H4 (cell line): Measurements from ENCODE around the gene ABHD2. TPM values are rescaled to one million over a fixed set of nuclear protein-coding genes. Genes with fewer than 3 reads are reported as not detected.
"Not testable (repeated sequence)": the region's sequence is repeated elsewhere in the genome, so short reads cannot be mapped to it uniquely, and the experiment has no call there.

Source experiments
- DNase-seq: peaks from one replicate; pipeline ENCODE4 v3.0.0-alpha.2; 2015; ENCODE audit warnings: low spot score
- total RNA-seq: library from RNA; depleted of rRNA; stranded (reverse); fragments of >200 nt; shearing (Covaris generic); gene quantifications from 2 replicates; pipeline ENCODE4 v1.2.3, GENCODE V29; 2014

Gene ABHD2
- total RNA-seq, 1 experiment from 2014 or later: 19.0 TPM

DNA sequence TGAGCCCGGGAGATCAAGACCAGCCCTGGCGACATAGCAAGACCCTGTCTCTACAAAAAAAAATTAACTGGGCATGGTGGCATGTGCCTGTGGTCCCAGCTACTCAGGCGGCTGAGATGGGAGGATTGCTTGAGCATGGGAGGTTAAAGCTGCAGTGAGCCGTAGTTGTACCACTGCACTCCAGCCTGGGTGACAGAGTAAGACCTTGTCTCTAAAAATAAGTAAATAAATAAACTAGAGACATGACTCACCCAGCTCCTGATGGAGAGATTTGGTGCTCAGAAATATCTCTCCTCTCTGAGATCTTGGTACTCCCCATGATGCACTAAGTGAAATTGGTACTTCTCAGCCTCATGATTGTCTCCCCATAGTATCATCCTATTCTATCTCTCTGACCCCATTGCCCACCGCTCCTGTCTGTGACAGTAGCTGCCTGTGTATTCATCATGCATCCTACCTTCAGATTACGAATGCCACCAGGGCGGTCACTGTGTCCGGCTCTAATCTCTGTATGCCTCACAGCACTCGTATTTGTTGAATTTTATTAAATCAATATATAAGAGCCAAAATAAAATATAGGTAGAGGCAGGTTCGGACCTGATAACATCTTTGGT, 50.9 kb downstream of the ABHD2 start:
- peak; percentile 23 for DNase-seq

DNA sequence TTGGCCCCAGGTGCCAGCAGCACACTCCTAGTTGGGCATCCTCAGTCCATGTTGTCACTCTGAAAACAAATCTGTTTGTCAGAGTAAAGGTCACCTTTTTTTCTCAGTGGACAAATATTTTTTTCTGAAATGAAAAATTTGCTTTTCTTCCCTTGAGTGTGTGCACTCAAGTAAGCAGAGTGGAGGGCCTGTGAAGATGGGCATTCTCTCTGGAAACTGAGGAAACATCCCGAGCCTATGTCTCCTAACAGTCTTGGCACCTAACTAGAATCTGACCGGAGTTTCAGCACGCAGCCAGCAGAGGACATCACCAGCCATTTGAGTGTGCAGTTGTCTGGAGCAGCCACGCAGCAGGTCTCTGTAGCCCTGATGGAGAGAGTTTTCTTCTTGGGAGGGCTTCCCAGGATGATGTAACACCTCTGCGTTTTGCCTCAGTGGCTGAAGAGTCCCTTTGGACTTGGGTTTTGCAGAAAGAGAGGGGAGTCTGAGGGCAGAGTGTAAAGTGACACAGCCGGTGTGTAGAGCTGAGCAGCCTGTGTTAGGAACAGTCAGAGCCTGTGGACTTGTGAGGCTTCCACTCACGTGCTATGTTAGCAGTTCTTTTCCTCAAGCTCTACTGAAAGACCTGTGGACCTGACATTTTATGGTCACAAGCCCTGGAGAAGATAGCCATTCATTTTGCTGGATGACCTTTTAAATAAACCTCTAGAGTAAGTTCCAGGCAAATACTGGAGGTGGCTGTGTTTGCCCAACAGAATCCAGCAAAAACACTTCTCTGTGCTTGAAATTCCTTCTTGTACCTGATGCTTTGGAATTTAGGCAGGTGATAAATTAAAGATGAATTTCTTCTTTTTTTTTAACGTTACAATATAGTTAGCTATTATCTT, 51.6 kb downstream of the ABHD2 start:
- no peak for DNase-seq

DNA sequence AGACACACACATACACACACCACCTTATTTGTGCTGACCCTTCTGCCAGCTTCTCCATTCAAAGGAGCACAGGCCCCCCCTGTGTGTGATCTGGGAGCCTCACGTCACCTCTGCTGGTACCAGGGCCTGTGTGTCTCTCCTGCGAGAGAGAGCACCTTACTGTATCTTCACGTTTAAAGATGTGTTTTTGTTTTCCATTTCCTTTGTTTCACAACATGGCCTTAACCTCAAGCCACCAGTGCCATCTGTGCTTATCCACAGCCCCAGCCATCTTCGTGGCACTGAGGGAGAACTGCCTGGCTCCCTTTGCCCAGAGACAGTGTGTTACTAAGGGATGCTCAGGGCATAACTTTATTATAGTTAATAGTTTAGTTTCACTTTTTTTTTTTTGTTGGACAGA, 52.3 kb downstream of the ABHD2 start:
- no peak for DNase-seq

DNA sequence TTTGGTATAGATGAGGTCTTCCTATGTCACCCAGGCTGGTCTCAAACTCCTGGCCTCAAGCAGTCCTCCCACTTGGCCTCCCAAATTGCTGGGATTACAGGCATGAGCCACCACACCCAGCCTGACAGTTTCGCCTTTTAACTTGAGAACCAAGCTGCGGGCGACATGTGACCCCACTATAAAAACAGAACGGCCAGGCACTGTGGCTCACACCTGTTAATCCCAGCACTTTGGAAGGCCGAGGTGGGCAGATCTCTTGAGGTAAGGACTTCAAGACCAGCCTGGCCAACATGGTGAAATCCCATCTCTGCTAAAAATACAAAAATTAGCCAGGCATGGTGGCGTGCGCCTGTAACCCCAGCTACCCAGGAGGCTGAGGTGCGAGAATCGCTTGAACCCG, 52.9 kb downstream of the ABHD2 start:
- not testable (repeated sequence) for DNase-seq

DNA sequence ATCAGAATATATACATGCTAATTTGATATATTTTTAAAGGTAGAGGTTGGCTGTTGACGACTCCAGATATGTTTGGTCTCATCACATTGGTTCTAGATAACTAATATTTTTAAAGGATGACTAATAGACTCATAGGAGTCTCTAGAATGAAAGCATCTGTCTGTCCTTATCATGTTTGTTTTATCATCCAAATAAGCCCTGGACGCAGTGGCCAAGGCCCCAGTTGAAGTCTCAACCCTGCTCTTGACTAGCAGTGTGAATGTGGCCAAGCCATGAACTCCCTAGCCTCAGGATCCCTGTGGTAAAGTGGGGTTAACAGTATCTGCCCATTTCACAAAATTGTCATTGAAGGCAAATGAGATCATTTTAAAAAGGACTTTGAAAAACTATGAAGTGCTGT, 53.6 kb downstream of the ABHD2 start:
- DNase-seq: no peak

DNA sequence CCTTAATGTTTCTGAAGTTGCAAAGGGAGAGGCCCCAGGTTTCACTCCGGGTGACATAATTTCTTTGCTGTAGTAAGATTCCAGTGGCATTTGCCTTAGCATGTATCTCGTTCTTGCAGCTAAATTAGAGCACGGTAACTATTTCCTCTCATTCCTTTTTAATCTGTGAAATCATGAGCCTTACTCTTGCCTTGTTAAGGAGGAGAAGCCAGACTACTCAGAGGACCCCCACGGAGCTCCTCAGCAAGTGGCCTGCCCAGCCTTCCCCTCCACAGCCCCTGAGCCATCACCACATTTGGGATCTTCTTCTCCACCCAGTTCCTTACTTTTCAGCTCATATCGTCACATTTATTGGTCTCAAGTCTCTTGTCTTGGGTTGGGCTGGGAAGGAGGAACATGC, 54.2 kb downstream of the ABHD2 start:
- DNase-seq: no peak

DNA sequence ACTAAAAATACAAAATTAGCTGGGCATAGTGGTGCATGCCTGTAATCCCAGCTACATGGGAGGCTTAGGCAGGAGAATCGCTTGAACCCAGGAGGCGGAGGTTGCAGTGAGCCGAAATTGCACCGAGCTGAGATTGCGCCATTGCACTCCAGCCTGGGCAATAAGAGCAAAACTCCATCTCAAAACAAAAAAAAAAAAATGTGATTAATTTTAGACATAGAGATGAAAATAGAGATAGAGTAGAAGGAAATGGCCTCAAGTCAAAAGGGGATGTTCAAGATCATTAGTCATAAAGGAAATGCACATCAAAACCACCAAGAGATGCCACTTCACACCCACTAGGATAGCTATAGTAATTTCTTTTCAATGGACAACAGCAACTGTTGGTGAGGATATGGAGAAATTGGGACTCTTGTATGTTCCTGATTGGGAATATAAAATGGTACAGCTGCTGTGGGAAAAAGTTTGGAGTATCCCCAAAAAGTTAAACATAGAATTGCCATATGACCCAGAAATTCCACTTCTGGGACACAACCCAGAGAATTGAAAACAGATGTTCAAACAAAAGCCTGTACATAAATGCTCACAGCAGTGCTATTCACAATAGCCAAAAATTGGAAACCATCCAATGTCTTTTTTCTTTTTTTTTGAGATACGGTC, 55.4 kb downstream of the ABHD2 start:
- peak; percentile 54 for DNase-seq

DNA sequence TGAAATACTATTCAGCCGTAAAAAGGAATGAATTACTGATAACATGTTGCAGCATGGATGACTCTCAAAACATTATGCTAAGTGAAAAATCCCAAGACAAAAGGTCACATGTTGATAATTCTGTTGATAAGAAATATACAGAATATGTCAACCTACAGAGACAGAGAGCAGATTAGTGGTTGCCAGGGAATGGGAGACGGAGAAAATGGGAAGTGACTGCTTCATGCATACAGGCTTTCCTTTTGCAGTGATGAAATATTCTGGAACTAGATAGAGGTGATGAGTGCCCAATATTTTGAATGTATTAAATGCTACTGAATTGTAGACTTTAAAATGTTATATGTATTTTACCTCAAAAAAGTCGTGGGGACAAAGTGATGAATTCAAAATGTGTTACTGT, 56.2 kb downstream of the ABHD2 start:
- DNase-seq: no peak

DNA sequence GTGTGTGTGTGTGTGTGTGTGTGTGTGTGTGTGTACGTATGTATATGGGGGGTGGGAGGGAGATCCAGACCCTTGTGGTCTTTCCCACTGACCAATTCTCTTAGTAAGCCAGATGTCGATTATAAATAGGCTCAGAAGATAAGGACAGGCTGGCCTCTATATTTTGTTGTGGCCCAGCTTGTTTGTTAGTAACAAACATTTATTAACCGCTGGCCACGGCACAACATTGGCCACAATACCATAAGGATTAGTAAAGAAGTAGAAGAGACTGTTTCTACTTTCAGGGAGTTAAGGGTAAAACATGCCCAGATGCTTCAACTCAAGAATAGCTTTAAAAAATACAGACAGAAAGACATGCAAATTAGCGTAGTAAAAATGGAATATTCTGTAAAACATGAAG, 58.1 kb downstream of the ABHD2 start:
- no peak for DNase-seq

DNA sequence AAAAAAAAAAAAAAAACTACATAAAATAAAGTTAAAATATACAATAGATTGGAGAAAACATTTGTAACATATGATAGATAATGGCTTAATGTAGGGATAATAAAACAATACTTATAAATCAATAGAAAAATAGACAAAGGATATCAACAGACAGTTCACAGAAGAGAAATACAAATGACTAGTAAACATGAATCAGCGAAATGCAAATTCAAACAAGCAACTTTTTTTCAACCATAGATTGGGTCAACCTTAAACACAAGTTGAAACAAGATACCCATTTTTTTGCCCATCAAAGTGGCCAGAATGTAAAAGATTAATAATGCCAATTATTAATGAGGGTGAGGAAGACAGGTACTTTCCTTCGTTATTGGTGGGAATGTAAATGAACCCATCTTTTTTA, 59.9 kb downstream of the ABHD2 start:
- no peak for DNase-seq

DNA sequence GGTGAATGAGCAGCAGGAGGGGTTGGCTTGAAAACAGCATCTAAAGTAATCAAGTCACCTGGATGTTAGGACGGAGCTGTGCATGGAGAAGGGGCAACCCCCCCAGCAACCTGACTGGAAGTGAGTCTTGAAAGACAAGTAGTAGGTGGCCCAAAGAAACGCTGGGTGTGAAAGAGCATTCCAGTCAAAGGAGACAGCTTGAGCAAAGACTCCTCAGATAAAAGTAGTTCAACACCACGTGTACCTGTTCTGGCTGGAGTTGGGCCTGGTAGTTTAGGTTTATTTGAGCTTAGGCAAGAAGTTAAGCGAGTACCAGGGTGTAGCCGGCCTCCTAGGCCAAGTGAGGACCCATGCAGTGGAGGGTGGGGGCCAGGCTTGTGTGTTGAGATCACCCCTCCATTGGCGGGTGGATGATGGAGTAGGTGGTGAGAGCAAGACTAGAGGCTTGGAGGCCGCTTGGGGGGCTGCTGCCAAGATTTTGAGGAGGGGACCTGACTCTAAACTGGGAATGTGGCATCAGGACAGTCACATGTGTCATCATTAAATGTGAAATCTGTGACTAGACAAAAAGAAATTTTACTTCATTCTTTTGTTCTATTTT, 61.3 kb downstream of the ABHD2 start:
- DNase-seq: no peak

DNA sequence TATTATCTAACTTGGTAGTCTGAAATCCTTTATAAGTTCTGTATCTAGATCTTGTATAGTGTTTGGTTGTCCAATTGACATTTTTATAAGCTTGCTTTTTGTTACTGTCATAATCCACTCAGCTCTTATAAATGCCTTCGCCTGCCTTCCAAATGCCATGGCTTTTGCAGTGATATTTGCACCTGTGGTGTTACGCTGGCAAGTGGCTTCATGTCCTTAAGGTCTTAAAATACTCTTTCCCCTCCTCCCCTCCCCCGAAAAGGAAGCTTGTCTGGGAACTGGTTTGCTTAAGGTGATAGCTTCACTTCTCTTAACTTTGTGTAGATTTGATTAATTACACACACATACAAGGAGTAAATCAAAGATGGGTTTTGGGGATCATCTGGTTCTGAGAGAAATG, 62.0 kb downstream of the ABHD2 start:
- DNase-seq: no peak

DNA sequence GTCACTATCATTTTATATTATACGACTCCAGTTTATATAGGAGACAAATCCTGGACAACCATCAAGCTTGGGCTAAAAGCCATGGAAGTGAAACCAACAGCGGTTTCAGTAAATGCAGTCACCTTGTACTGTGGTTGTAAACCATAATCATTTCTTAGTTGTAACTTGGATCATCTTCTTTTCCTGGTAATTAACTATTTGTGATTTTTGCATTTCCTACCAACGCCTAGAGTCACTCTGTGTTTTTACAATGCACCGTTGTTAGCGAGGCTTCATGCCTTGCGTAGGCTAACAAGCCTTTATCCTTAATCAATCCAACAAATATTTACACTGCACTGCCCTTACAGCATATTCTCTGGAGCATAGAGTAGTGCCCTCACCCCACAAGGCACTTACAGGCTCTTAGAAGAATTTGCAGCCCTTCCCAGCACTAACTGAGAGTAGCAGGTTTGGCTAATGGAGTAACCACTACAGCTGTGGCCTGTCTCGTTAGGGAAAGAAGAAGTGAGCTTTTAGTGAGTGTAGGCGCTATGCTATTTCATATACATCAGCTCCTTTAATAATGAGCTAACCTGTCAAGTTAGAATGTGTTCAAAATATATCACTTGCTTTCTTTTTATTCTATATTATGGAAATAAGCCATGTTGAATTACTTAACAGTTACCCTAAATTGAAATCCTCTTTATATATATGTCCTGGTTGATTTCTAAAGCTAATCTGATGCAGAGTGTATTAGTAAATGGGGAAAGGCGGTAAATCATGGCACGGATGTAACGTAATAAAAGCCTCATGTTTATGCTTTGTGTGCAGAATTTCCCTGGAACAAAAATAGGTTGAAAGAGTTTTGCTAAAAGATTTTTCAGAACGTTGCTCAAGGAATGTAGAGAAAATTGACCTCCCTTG, 62.8 kb downstream of the ABHD2 start:
- no peak for DNase-seq

DNA sequence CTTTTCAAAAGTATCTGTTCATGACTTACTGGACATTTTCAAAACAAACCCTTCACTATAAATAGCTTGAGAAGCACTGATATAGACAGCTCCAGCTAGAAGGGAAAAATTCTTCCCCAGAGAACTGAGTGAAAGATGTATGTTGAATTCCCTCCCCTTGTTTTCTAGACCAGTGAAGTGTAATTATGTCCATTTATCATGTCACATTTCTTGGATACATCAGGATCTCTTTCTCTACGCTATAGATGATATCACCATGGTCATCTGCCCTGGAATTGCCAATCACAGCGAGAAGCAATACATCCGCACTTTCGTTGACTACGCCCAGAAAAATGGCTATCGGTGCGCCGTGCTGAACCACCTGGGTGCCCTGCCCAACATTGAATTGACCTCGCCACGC, 66.9 kb downstream of the ABHD2 start:
- no peak for DNase-seq

DNA sequence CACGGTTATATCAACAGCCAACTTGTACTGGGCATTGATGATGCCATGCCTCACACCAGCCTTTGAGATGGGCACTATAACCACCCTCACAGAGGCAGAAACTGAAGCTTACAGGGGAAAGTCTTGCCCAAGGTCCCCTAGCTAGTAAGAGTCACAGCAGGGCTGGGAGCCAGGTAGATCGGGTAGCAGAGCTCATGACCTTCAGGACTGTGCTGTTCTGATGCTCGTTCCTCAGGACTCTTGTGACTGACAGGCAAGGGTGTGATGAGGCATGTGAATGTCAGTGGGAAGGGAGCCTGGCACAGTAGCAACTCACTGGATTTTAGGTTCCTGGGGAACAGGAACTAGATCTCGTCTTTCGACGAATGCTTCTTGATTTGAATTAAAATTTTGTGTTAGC, 67.4 kb downstream of the ABHD2 start:
- no peak for DNase-seq

DNA sequence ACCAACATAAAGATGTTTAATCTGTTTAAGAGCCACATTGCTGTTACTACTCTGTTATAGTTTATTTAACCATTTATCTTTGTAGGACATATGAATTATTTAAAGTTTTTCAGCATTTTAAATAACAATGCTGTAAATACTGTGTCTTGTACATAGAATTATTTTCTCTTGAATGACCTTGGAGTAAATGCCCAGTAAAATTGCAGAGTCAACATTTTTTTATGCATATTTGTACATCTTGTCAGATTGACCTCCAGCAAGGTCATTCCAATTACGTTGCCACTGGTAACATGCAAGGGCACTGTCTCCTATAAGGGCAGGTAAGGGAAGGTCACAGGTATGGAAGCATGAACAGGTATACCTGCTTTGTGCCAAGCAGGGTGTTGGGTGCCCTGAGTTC, 68.8 kb downstream of the ABHD2 start:
- DNase-seq: no peak

DNA sequence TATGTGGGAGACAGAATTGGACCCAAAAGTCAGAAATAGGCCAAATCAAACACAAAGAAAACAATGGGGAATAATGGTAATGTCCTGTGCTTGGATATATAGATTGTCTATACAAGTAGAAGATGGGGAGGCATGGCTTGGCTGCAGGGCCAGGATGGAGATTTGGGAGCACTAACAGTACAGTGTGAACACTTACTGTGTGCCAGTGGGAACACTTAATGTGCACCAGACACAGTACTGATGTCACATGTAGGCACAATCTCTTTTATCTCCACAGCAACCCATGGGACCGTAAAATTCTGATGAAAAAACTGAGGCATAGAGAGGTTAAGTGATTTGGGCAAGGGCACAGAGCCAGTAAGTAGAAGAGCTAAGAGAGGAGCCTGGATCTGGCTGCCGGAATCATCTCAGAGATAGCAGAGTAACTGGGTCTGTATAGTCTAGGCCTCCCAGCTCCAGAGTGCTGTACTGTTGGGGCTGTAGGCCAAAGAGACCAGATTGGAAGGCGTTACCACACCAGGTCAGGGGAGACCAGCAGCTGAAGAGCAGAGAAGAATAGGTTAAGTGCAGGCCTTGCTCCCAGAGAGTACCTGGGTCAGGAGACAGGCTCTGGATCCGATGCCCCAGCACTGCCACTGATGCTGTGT, 69.8 kb downstream of the ABHD2 start:
- no peak for DNase-seq

DNA sequence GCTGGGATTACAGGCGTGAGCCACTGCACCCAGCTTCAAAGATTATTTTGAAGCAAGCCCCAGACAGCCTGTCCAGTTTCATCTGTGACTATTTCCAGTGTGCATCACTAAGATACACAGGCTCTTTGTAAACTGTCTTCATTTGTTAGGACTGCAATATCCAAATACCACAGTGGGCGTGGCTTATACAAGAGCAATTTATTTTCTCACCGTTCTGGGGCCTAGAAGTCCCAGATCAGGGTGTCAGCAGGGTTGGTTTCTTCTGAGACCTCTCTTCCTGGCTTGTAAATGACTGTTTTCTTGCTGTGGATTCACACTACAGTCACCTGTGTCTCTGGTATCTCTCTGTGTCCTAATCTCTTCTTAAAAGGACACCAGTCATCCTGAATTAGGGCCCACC, 73.4 kb downstream of the ABHD2 start:
- DNase-seq: no peak

DNA sequence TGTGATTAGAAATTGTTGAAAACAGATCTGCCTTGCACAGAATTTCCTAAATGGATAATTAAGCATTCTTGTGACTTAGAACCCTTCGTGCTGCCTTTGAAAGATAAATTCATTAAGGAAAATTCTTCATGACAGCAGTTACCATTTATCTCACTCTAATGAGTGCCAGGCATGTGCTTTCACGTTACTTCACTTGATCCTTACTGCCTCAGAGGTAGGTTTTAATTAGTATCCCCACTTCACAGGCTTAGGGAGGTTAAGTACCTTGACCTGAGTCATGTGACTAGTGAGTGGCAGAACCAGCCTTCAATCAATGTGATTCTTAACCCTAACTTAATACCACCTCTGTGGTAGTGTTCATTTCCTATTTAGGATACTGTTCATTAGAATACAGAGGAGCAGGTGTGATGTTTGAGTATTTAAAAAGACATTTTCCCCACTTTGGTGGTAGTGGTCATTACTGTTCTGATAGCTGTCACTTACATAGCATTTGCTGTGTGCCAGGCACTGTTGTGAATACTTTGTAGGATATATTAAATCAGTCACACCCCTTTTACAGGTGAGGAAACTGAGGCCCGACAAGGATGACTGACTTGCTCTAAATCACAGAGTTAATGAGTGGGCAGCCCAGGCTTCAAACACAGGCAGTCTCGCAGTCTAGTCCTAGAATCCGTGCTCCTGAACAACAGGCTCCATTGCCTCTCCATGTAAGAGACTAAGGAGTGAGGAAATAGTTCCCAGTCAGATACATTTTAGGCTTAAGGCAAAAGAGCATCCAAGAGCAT, 75.2 kb downstream of the ABHD2 start:
- no peak for DNase-seq

DNA sequence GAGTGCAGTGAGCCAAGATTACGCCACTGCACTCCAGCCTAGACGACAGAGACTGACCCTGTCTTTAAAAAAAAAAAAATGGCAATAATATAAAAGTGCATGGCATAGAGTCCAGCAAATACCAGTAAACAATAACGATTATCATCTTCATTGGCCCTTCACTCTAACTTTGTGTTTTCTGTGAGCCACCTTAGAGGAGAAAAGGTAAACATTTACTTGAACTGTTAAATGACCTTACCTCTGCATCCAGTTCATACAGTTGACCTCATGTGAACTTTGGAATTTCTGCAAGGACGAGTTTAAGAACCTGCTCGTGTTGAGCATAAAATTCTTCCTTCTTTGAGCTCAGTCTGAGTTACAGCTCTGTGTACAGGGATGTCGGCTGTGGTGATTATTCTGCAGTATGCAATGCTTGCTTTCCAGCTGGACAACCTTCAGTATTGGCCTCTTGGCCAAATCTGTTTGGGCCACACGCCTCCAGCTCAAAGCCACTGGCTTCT, 76.5 kb downstream of the ABHD2 start:
- no peak for DNase-seq
